ENCODE data around the gene IL1R2.

DNA sequence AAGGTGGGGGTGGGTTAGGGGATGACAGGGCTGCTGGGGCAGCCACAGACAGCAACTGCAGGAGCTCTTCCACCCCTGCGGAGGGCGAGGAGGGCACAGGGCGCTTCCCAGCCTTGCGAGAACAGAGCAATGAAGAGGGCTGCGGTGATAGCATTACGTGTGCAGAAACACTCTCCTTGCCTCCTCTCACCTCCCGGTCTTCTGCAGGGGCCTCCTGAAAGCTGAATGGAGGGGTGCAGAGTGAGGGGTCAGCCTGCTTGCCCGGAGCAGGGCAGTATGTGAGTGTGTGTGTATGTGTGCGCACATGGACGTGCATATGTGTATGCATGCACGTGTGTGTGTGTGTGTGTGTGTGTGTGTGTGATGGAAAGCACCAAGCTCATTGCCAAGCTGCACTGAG is 29.5 kb upstream of the IL1R2 start:
- TF ChIP-seq, protein P1, sequence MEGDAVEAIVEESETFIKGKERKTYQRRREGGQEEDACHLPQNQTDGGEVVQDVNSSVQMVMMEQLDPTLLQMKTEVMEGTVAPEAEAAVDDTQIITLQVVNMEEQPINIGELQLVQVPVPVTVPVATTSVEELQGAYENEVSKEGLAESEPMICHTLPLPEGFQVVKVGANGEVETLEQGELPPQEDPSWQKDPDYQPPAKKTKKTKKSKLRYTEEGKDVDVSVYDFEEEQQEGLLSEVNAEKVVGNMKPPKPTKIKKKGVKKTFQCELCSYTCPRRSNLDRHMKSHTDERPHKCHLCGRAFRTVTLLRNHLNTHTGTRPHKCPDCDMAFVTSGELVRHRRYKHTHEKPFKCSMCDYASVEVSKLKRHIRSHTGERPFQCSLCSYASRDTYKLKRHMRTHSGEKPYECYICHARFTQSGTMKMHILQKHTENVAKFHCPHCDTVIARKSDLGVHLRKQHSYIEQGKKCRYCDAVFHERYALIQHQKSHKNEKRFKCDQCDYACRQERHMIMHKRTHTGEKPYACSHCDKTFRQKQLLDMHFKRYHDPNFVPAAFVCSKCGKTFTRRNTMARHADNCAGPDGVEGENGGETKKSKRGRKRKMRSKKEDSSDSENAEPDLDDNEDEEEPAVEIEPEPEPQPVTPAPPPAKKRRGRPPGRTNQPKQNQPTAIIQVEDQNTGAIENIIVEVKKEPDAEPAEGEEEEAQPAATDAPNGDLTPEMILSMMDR (IDR thresholded peaks at IDR 0.05): no peak
- no peak for TF ChIP-seq POLR2A (IDR thresholded peaks at IDR 0.05)

Data from right lobe of liver (tissue), 4 donors.